Lower lobe of right lung (tissue), 2 donors: ENCODE results near the gene NSD1. TPM values are rescaled to one million over a fixed set of nuclear protein-coding genes. Genes with fewer than 3 reads are reported as not detected.

Source experiments
- ATAC-seq, 2 donors: fragments of 200-7000 bp; cut with Tn5 transposase; one replicate each; pipeline ENCODE4 v1.9.1; 2020 to 2022; ENCODE audit warnings: mild to moderate bottlenecking in 2 of 2, moderate library complexity in 2 of 2
- DNase-seq: peaks from one replicate; pipeline ENCODE4 v3.0.0-alpha.2; 2020
- H3K27ac ChIP-seq: fragments of 200-600 bp; one replicate; pipeline ENCODE4 v1.8.0; 2022
- H3K27me3 ChIP-seq: fragments of 200-600 bp; one replicate; pipeline ENCODE4 v1.8.0; 2022; ENCODE audit warnings: low read depth
- H3K36me3 ChIP-seq: fragments of 200-600 bp; one replicate; pipeline ENCODE4 v1.8.0; 2022; ENCODE audit warnings: mild to moderate bottlenecking
- H3K4me1 ChIP-seq: fragments of 200-600 bp; one replicate; pipeline ENCODE4 v1.8.0; 2022
- H3K4me3 ChIP-seq: fragments of 200-600 bp; one replicate; pipeline ENCODE4 v1.8.0; 2022; ENCODE audit warnings: mild to moderate bottlenecking
- H3K9me3 ChIP-seq: fragments of 200-600 bp; one replicate; pipeline ENCODE4 v1.8.0; 2022
- CTCF ChIP-seq: fragments of 200-600 bp; IDR thresholded peaks from one replicate; pipeline ENCODE4 v1.8.0; 2022; ENCODE audit warnings: antibody characterized with exemption, mild to moderate bottlenecking
- intact Hi-C: fragments of 100-400 bp; cut with DNase I; formaldehyde crosslinking; loops from one replicate; pipeline ENCODE4 v1.11.0; 2022
- total RNA-seq: library from RNA; stranded (reverse); fragmentation: NEBNext Ultra II Directional; extraction: Animal tissue kit (Norgen Biotek cat#: 25700); gene quantifications from one replicate; pipeline ENCODE4 v1.2.1, GENCODE V29; 2021
- donor health status: DM: no; HTN: yes; CAD: no; lungs with severe emphysema.

NSD1 gene
- total RNA-seq, 1 donor from 2014 or later: 75.5 TPM

GRCh38 chr5:177179431-177179830 lies 45.9 kb downstream of the NSD1 start:
- no peaks in the 10 kb centered on the region for H3K9me3 ChIP-seq
- no peak for TF ChIP-seq CTCF
- DNase-seq (no peak), ATAC-seq (peak; percentile 46 to 79)
- H3K27me3 ChIP-seq: no peaks in the 10 kb centered on the region
- peaks cover 15% of the 10 kb centered on the region for H3K36me3 ChIP-seq
- intact Hi-C loops: no loop called here
- no peak overlapping the region for H3K4me3 ChIP-seq
- peaks cover 18% of the 10 kb centered on the region for H3K4me1 ChIP-seq
- no peak overlapping the region for H3K27ac ChIP-seq

DNA sequence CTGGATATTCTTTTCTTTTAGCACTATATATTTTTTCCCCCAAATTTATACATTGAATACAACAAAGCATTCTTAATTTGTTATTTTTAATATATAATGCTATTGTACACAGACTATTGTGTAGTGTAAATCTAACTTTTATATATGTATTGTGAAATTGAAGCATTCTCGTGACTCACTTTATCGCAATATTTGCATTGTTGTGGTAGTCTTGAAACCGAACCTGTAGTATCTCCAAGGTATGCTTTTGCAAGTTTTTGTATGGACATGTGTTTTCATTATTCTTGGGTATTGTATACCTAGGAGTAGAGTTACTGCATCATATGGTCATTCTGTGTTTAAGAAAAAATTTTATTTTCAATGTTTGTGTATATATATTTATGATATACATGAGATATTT lies 49.6 kb downstream of the NSD1 start:
- H3K27me3 ChIP-seq: no peaks in the 10 kb centered on the region
- no peaks in the 10 kb centered on the region for H3K9me3 ChIP-seq
- intact Hi-C loops: no loop called here
- H3K27ac ChIP-seq: no peak overlapping the region
- DNase-seq (no peak), ATAC-seq (no peak)
- no peak for TF ChIP-seq CTCF
- peaks cover 8% of the 10 kb centered on the region for H3K36me3 ChIP-seq
- no peak overlapping the region for H3K4me3 ChIP-seq
- H3K4me1 ChIP-seq: peaks cover 19% of the 10 kb centered on the region

DNA sequence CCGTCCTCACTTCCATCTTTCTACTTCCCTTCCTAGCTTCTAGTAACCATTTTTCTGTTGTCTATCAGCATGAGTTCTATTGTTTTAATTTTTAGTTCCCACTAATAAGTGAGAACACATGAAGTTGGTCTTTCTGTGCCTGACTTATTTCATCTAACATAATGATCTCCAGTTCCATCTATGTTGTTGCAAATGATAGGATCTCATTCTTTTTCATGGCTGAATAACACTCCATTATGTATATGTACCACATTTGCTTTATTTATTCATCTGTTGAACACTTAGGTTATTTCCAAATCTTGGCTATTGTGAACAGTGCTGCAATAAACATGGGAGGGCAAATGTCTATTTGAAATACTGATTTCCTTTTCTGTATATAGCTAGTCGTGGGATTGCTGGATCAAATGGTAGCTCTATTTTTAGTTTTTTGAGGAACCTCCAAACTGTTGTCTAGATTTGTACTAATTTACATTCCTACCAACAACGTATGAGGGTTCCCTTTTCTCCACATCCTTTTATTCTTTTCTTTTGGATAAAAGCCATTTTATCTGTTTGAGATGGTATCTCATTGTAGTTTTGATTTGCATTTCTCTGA lies 50.3 kb downstream of the NSD1 start:
- Histone ChIP-seq H3K27me3 (no peaks in the 10 kb centered on the region), H3K4me3 (no peak overlapping the region), H3K9me3 (no peaks in the 10 kb centered on the region), H3K36me3 (peaks cover 8% of the 10 kb centered on the region), H3K27ac (no peak overlapping the region), H3K4me1 (peaks cover 15% of the 10 kb centered on the region)
- DNase-seq: no peak
- ATAC-seq: no peak
- intact Hi-C loops: no loop called here
- no peak for TF ChIP-seq CTCF

DNA sequence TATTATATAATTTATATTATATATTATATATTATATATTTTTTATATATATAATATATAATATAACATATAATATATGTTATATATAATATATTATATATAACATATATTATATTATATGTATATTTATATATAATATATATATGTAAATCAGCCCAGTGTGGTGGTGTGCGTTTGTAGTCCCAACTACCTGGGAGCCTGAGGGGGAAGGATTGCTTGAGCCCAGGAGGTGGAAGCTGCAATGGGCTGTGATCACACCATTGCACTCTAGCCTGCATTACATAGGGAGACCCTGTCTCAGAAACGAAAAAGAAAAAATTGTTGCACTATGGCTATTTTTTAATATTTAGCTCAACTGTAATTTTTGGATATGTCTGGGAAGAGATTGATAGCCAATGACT lies 52.4 kb downstream of the NSD1 start:
- H3K36me3 ChIP-seq: peaks cover 8% of the 10 kb centered on the region
- H3K4me3 ChIP-seq: no peak overlapping the region
- no peaks in the 10 kb centered on the region for H3K27me3 ChIP-seq
- TF ChIP-seq CTCF: no peak
- DNase-seq: no peak
- peaks cover 16% of the 10 kb centered on the region for H3K4me1 ChIP-seq
- H3K27ac ChIP-seq: no peak overlapping the region
- no peaks in the 10 kb centered on the region for H3K9me3 ChIP-seq
- no peak for ATAC-seq
- intact Hi-C loops: no loop called here

DNA sequence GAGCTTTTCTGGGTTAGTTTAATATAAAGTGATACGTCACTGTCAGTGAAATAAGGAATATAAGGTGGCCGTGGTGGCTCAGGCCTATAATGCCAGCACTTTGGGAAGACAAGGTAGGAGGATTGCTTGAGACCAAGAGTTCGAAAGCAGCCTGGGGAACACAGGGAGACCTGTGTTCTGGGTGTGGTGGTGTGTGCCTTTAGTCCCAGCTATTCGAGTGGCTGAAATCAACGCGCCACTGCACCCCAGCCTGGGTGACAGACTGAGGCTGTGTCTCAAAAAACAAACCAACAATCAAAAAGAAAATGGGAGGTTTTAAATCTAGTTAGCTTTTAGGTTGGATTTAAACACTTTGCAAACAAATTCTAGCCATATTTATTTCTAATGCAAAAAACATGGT lies 53.1 kb downstream of the NSD1 start:
- DNase-seq (no peak), ATAC-seq (no peak)
- Histone ChIP-seq H3K4me3 (no peak overlapping the region), H3K36me3 (peaks cover 3% of the 10 kb centered on the region), H3K27me3 (no peaks in the 10 kb centered on the region), H3K4me1 (peaks cover 16% of the 10 kb centered on the region), H3K27ac (no peak overlapping the region), H3K9me3 (no peaks in the 10 kb centered on the region)
- intact Hi-C loops: no loop called here
- TF ChIP-seq CTCF: no peak
